Activated T-cell treated with anti-CD3 and anti-CD28 coated beads, Interleukin-2, amount 50 U/mL, for 4 hours (primary cell): ENCODE measurements around the gene CD6. TPM values are rescaled to one million over a fixed set of nuclear protein-coding genes. Genes with fewer than 3 reads are reported as not detected.

Experiments used
- ATAC-seq, 2 donors: fragments of 200-7000 bp; cut with Tn5 transposase; one replicate each; pipeline ENCODE4 v1.10.0; 2021
- DNase-seq: peaks from one replicate; pipeline ENCODE4 v3.0.0-alpha.2; 2020
- H3K27me3 Mint-ChIP-seq: one replicate; pipeline ENCODE4 v1.8.0; 2021; ENCODE audit warnings: low read depth, mixed read lengths
- H3K36me3 Mint-ChIP-seq: one replicate; pipeline ENCODE4 v1.8.0; 2022; ENCODE audit warnings: mixed read lengths; ENCODE audit not compliant: insufficient read depth
- H3K4me1 Mint-ChIP-seq: one replicate; pipeline ENCODE4 v1.8.0; 2021; ENCODE audit warnings: low read depth, mixed read lengths
- H3K4me3 Mint-ChIP-seq: one replicate; pipeline ENCODE4 v1.8.0; 2021; ENCODE audit warnings: mild to moderate bottlenecking, moderate library complexity, mixed read lengths
- H3K9me3 Mint-ChIP-seq: one replicate; pipeline ENCODE4 v1.8.0; 2021; ENCODE audit warnings: mixed read lengths
- total RNA-seq, 3 donors: library from RNA; stranded (reverse); gene quantifications; one replicate each; pipeline ENCODE4 v1.2.1, GENCODE V29; 2021

The CD6 gene
- total RNA-seq, 3 donors from 2014 or later = 638 to 711 (median 642) TPM

GRCh38 chr11:60993615-60994014, 22.1 kb downstream of the CD6 start:
- no peak for DNase-seq

GRCh38 chr11:60994541-60995080, 23.1 kb downstream of the CD6 start:
- peak; percentile 76 to 79 for ATAC-seq
- Mint-ChIP-seq H3K4me3 (peak overlapping the region; percentile 66), H3K4me1 (peaks cover 71% of the 10 kb centered on the region), H3K9me3 (no peaks in the 10 kb centered on the region), H3K27me3 (no peaks in the 10 kb centered on the region), H3K36me3 (peaks cover 50% of the 10 kb centered on the region)
- DNase-seq = no peak

More at GRCh38 chr11:60993615-60994014, 22.1 kb downstream of the CD6 start:
- Mint-ChIP-seq H3K9me3 (no peaks in the 10 kb centered on the region), H3K27me3 (no peaks in the 10 kb centered on the region), H3K4me3 (peak overlapping the region; percentile 70), H3K36me3 (peaks cover 56% of the 10 kb centered on the region), H3K4me1 (peaks cover 76% of the 10 kb centered on the region)
- peak; percentile 50 to 54 for ATAC-seq

GRCh38 chr11:60995798-60996197, 24.3 kb downstream of the CD6 start:
- Mint-ChIP-seq H3K4me3 (peak overlapping the region; percentile 66), H3K4me1 (peaks cover 69% of the 10 kb centered on the region), H3K36me3 (peaks cover 52% of the 10 kb centered on the region), H3K27me3 (no peaks in the 10 kb centered on the region), H3K9me3 (no peaks in the 10 kb centered on the region)
- DNase-seq = no peak
- ATAC-seq = no peak

- Mint-ChIP-seq H3K9me3 (no peaks in the 10 kb centered on the region), H3K27me3 (no peaks in the 10 kb centered on the region), H3K4me1 (peaks cover 65% of the 10 kb centered on the region), H3K4me3 (no peak overlapping the region), H3K36me3 (peaks cover 48% of the 10 kb centered on the region)
- DNase-seq (no peak), ATAC-seq (no peak)
Measured at GRCh38 chr11:60996381-60997138, 25.1 kb downstream of the CD6 start.

GRCh38 chr11:61000426-61000825, 28.9 kb downstream of the CD6 start:
- H3K27me3 Mint-ChIP-seq = no peaks in the 10 kb centered on the region
- no peak for ATAC-seq
- peaks cover 41% of the 10 kb centered on the region for H3K36me3 Mint-ChIP-seq
- no peaks in the 10 kb centered on the region for H3K9me3 Mint-ChIP-seq
- no peak overlapping the region for H3K4me3 Mint-ChIP-seq
- peaks cover 73% of the 10 kb centered on the region for H3K4me1 Mint-ChIP-seq
- no peak for DNase-seq

GRCh38 chr11:61001931-61002330, 30.5 kb downstream of the CD6 start:
- Mint-ChIP-seq H3K4me3 (no peak overlapping the region), H3K9me3 (no peaks in the 10 kb centered on the region), H3K4me1 (peaks cover 75% of the 10 kb centered on the region), H3K27me3 (no peaks in the 10 kb centered on the region), H3K36me3 (peaks cover 40% of the 10 kb centered on the region)
- no peak for ATAC-seq
- DNase-seq = no peak

GRCh38 chr11:61002598-61002997, 31.1 kb downstream of the CD6 start:
- Mint-ChIP-seq H3K9me3 (no peaks in the 10 kb centered on the region), H3K36me3 (peaks cover 43% of the 10 kb centered on the region), H3K4me3 (no peak overlapping the region), H3K4me1 (peaks cover 79% of the 10 kb centered on the region), H3K27me3 (no peaks in the 10 kb centered on the region)
- DNase-seq (no peak), ATAC-seq (peak; percentile 46 to 52)

GRCh38 chr11:61004180-61004611, 32.7 kb downstream of the CD6 start:
- ATAC-seq (peak; percentile 46 to 53), DNase-seq (no peak)
- peaks cover 43% of the 10 kb centered on the region for H3K36me3 Mint-ChIP-seq
- H3K4me3 Mint-ChIP-seq = peak overlapping the region; percentile 70
- H3K9me3 Mint-ChIP-seq = no peaks in the 10 kb centered on the region
- H3K27me3 Mint-ChIP-seq = no peaks in the 10 kb centered on the region
- peaks cover 75% of the 10 kb centered on the region for H3K4me1 Mint-ChIP-seq

GRCh38 chr11:61004761-61005181, 33.3 kb downstream of the CD6 start:
- Mint-ChIP-seq H3K27me3 (no peaks in the 10 kb centered on the region), H3K4me3 (peak overlapping the region; percentile 70)

GRCh38 chr11:61007383-61007955, 36.0 kb downstream of the CD6 start:
- peaks cover 68% of the 10 kb centered on the region for H3K4me1 Mint-ChIP-seq
- peaks cover 41% of the 10 kb centered on the region for H3K36me3 Mint-ChIP-seq
- H3K27me3 Mint-ChIP-seq = no peaks in the 10 kb centered on the region
- H3K9me3 Mint-ChIP-seq = no peaks in the 10 kb centered on the region
- no peak for DNase-seq
- H3K4me3 Mint-ChIP-seq = no peak overlapping the region
- peak in 1 of 2 donors; percentile 2 for ATAC-seq

More at GRCh38 chr11:61004761-61005181, 33.3 kb downstream of the CD6 start:
- Mint-ChIP-seq H3K4me1 (peaks cover 78% of the 10 kb centered on the region), H3K36me3 (peaks cover 46% of the 10 kb centered on the region), H3K9me3 (no peaks in the 10 kb centered on the region)
- DNase-seq (no peak), ATAC-seq (peak; percentile 59 to 68)

- ATAC-seq = no peak
- H3K9me3 Mint-ChIP-seq = no peaks in the 10 kb centered on the region
- peaks cover 46% of the 10 kb centered on the region for H3K36me3 Mint-ChIP-seq
- H3K4me1 Mint-ChIP-seq = peaks cover 65% of the 10 kb centered on the region
- H3K27me3 Mint-ChIP-seq = no peaks in the 10 kb centered on the region
- no peak for DNase-seq
- peak overlapping the region; percentile 19 for H3K4me3 Mint-ChIP-seq
Measured at GRCh38 chr11:61007956-61008896, 36.7 kb downstream of the CD6 start.

- peaks cover 49% of the 10 kb centered on the region for H3K36me3 Mint-ChIP-seq
- peaks cover 58% of the 10 kb centered on the region for H3K4me1 Mint-ChIP-seq
- ATAC-seq = no peak
- no peaks in the 10 kb centered on the region for H3K27me3 Mint-ChIP-seq
- no peaks in the 10 kb centered on the region for H3K9me3 Mint-ChIP-seq
- DNase-seq = no peak
- H3K4me3 Mint-ChIP-seq = no peak overlapping the region
Measured at GRCh38 chr11:61008971-61009370, 37.5 kb downstream of the CD6 start.

GRCh38 chr11:61009392-61010275, 38.2 kb downstream of the CD6 start:
- Mint-ChIP-seq H3K4me1 (peaks cover 51% of the 10 kb centered on the region), H3K4me3 (no peak overlapping the region), H3K27me3 (no peaks in the 10 kb centered on the region), H3K9me3 (no peaks in the 10 kb centered on the region), H3K36me3 (peaks cover 49% of the 10 kb centered on the region)
- DNase-seq (no peak), ATAC-seq (peak; percentile 20 to 25)
